Left cardiac atrium (tissue), 4 donors: ENCODE measurements around the gene EFCAB8. TPM values are rescaled to one million over a fixed set of nuclear protein-coding genes. Genes with fewer than 3 reads are reported as not detected.
"Not testable (repeated sequence)": the region's sequence is repeated elsewhere in the genome, so short reads cannot be mapped to it uniquely, and the experiment has no call there.

ENCODE experiments used
- ATAC-seq, 2 donors: fragments of 200-7000 bp; cut with Tn5 transposase; one replicate each; pipeline ENCODE4 v1.9.1; 2020; ENCODE audit warnings: mild to moderate bottlenecking in 2 of 2, moderate library complexity in 2 of 2
- DNase-seq: peaks from one replicate; pipeline ENCODE4 v3.0.0-alpha.2; 2020
- intact Hi-C, 2 donors: fragments of 100-400 bp; cut with DNase I; formaldehyde crosslinking; loops; one replicate each; pipeline versions ENCODE4 v1.14.1 to v1.15.1; 2022 to 2023
- total RNA-seq, 2 donors: library from RNA; stranded (reverse); fragmentation: NEBNext Ultra II Directional; extraction: Animal tissue kit (Norgen Biotek cat#: 25700); gene quantifications; one replicate each; pipeline ENCODE4 v1.2.1, GENCODE V29; 2021
- donor health status: DM: no; HTN: yes; CAD: no.
- donor health status: DM: no; HTN: yes; CAD: no; lungs with severe emphysema.
- donor health status: DM: yes; HTN: yes; CAD: no.
- donor health status: Dilated cardiomyopathy.

The EFCAB8 gene
- total RNA-seq, 2 donors from 2014 or later: 0.18 TPM; not detected in 1

GRCh38 chr20:32839227-32839981 lies 19.3 kb upstream of the EFCAB8 start:
- intact Hi-C loops: no loop called here
- DNase-seq (no peak), ATAC-seq (no peak)

GRCh38 chr20:32839982-32840285 lies 18.8 kb upstream of the EFCAB8 start:
- no peak for DNase-seq

GRCh38 chr20:32841174-32841573 lies 17.5 kb upstream of the EFCAB8 start:
- intact Hi-C loops: no loop called here
- ATAC-seq (no peak), DNase-seq (no peak)

More at GRCh38 chr20:32839982-32840285, 18.8 kb upstream of the EFCAB8 start:
- ATAC-seq: no peak
- intact Hi-C loops: no loop called here

- peak; percentile 61 to 68 for ATAC-seq
- DNase-seq: no peak
- intact Hi-C loops: no loop called here
These were observed 17.1 kb upstream of the EFCAB8 start for GRCh38 chr20:32841632-32842031.

- no peak for DNase-seq
- ATAC-seq: no peak
- intact Hi-C loops: no loop called here
These were observed 15.8 kb upstream of the EFCAB8 start for GRCh38 chr20:32842688-32843524.

GRCh38 chr20:32845786-32846185 lies 12.9 kb upstream of the EFCAB8 start:
- no peak for DNase-seq
- intact Hi-C loops: no loop called here
- ATAC-seq: no peak

GRCh38 chr20:32846852-32847251 lies 11.9 kb upstream of the EFCAB8 start:
- ATAC-seq: peak; percentile 37 to 59
- intact Hi-C loops: no loop called here
- DNase-seq: no peak

GRCh38 chr20:32847964-32848363 lies 10.8 kb upstream of the EFCAB8 start:
- intact Hi-C loops: no loop called here
- DNase-seq: no peak
- ATAC-seq: no peak

GRCh38 chr20:32848846-32849245 lies 9.9 kb upstream of the EFCAB8 start:
- intact Hi-C loops: no loop called here
- no peak for DNase-seq
- ATAC-seq: no peak

- ATAC-seq: peak in 1 of 2 donors; percentile 50
These were observed 9.1 kb upstream of the EFCAB8 start for GRCh38 chr20:32849577-32849976.

GRCh38 chr20:32855387-32855786 lies 3.3 kb upstream of the EFCAB8 start:
- ATAC-seq: no peak
- intact Hi-C loops: no loop called here
- no peak for DNase-seq

More at GRCh38 chr20:32849577-32849976, 9.1 kb upstream of the EFCAB8 start:
- intact Hi-C loops: no loop called here
- no peak for DNase-seq

- intact Hi-C loops: no loop called here
- ATAC-seq (no peak), DNase-seq (no peak)
These were observed 534 bp upstream of the EFCAB8 start for GRCh38 chr20:32858189-32858588.

- DNase-seq (no peak), ATAC-seq (no peak)
- intact Hi-C loops: no loop called here
These were observed 2.7 kb downstream of the EFCAB8 start for GRCh38 chr20:32861446-32861845.

GRCh38 chr20:32869562-32869961 lies 10.8 kb downstream of the EFCAB8 start:
- ATAC-seq: no peak
- DNase-seq: no peak
- intact Hi-C loops: no loop called here

GRCh38 chr20:32870526-32870925 lies 11.8 kb downstream of the EFCAB8 start:
- DNase-seq, ATAC-seq, intact Hi-C loops: not testable (repeated sequence)

- DNase-seq (no peak), ATAC-seq (no peak)
- intact Hi-C loops: no loop called here
These were observed 12.3 kb downstream of the EFCAB8 start for GRCh38 chr20:32870985-32871384.

GRCh38 chr20:32871627-32872160 lies 13.0 kb downstream of the EFCAB8 start:
- intact Hi-C loops: no loop called here
- DNase-seq (no peak), ATAC-seq (peak in 1 of 2 donors; percentile 42)

- intact Hi-C loops: no loop called here
- no peak for DNase-seq
These were observed 13.5 kb downstream of the EFCAB8 start for GRCh38 chr20:32872266-32872665.

GRCh38 chr20:32875673-32876072 lies 16.9 kb downstream of the EFCAB8 start:
- ATAC-seq (no peak), DNase-seq (no peak)
- intact Hi-C loops: loop anchor here in 1 of 2 donors (5.0 kb wide), 1 partner anchor 83 kb away; no protein-coding TSS in a partner anchor

More at GRCh38 chr20:32872266-32872665, 13.5 kb downstream of the EFCAB8 start:
- no peak for ATAC-seq

GRCh38 chr20:32877507-32877906 lies 18.8 kb downstream of the EFCAB8 start:
- DNase-seq (no peak), ATAC-seq (no peak)
- intact Hi-C loops: loop anchor here in 1 of 2 donors (5.0 kb wide), 1 partner anchor 85 kb away; no protein-coding TSS in a partner anchor
